NCI-H128 (cell line): ENCODE results near the gene ACER2.

Experiments used
- DNase-seq: peaks from one replicate; lab custom pipeline; 2025; ENCODE audit not compliant: unreplicated experiment; lab: John Stamatoyannopoulos, UW

ACER2 gene

GRCh38 chr9:19481971-19482404 is 73.2 kb downstream of the ACER2 start:
- DNase-seq: no peak

DNA sequence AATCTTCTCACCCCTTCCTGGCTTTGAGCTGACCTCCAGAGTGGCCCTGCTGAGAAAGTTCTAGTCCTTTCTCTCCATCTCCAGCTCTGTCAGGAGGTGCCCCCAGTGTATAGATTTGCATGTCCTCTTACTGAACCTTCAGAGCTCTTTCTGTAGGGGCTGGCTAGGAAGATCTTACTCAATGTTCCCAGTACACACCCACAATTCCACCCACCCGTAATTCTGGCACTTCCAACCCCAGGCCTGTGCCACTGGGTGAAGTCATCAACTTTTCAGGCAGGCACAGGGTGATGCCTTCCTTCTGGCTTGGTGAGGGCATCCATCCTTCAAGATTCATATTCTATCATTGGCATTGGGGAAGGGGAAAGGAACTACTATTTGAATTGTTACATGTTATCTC is 75.9 kb downstream of the ACER2 start:
- no peak for DNase-seq

GRCh38 chr9:19485193-19485592 is 76.4 kb downstream of the ACER2 start:
- DNase-seq: no peak

- DNase-seq: no peak
Measured at GRCh38 chr9:19486803-19487202, 78.0 kb downstream of the ACER2 start.

DNA sequence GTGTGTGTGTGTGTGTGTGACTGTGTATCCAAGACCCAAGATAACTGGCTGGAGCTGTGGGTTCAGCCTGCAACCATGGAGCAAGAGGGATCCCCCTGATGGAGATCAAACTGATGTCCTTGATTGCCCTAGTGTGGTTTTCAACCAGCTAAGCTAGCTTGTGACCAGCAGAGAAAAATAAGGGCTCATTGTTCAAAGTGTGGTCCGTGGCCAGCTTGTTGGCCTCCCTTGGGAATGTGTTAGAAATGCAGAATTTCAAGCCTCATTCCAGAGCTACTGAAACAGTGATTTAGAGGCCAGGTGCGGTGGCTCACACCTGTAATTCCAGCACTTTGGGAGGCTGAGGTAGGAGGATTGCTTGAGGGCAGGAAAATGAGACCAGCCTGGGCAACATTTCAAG is 79.9 kb downstream of the ACER2 start:
- DNase-seq: no peak

DNA sequence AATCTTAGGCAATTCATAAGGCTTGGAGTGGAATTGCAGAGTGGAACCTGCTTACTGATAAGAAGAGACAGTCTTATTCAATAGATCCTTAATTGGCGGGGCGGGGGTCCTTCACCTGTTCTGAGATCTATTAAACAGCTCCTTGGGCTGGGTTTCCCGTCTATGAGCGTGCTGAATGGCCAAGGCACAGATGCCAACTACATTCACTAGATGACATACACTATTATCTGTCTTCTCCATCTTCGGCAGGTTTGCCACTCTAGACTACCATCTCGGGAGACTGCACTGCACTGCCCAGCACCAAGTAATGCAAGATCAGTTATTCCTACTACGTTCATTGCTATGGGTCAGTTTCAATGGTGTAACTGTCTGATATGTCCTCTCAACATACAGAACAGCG is 81.5 kb downstream of the ACER2 start:
- DNase-seq: no peak

GRCh38 chr9:19490828-19491227 is 82.0 kb downstream of the ACER2 start:
- no peak for DNase-seq

GRCh38 chr9:19492775-19493173 is 84.0 kb downstream of the ACER2 start:
- no peak for DNase-seq

GRCh38 chr9:19493174-19493811 is 84.5 kb downstream of the ACER2 start:
- DNase-seq: peak; percentile 59

GRCh38 chr9:19493876-19494275 is 85.1 kb downstream of the ACER2 start:
- no peak for DNase-seq

GRCh38 chr9:19495186-19496028 is 86.6 kb downstream of the ACER2 start:
- no peak for DNase-seq

- no peak for DNase-seq
Measured at GRCh38 chr9:19496321-19497050, 87.7 kb downstream of the ACER2 start.

- no peak for DNase-seq
Measured at GRCh38 chr9:19497276-19497675, 88.5 kb downstream of the ACER2 start.

DNA sequence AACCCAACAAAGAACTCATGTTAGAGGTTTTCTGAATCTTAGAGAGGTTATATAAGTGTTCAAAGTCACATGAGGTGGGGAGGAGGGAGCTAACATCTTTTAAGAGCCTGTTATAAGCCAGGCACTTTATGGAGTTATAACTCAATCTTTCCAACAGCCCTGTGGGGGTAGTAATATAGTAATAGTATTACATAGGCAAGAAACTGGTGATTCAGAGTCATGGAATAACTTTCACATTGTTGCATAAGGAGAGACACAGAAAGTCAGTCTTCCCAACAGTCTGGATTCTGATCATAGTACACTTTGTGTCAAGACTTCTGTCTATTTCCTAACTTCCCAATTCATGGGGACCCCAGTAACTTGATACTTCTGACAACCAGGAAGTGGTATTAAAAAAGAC is 89.2 kb downstream of the ACER2 start:
- DNase-seq: no peak
